Measurements from ENCODE around the gene S100A16. TPM values are rescaled to one million over a fixed set of nuclear protein-coding genes. Genes with fewer than 3 reads are reported as not detected.

Gene S100A16
- total and polyA plus RNA-seq, 12 donors = 28.8 to 176 (median 43.5) TPM

GRCh38 chr1:153624965-153625611 lies 12.2 kb upstream of the S100A16 start:
- no peak overlapping the region for H3K4me3 ChIP-seq
- 79 to 85% methylated on average over 10 of the region's 10 CpGs for WGBS, 2 donors
- peak overlapping the region in 1 of 10 donors; percentile 98 for H3K27ac ChIP-seq
- DNase-seq (no peak), ATAC-seq (no peak)
- no peaks in the 10 kb centered on the region for H3K9me3 ChIP-seq
- TF ChIP-seq CTCF (IDR thresholded peaks at IDR 0.05) = no peak
- H3K27me3 ChIP-seq = no peaks in the 10 kb centered on the region
- peaks cover 0 to 52% (median 2%) of the 10 kb centered on the region in 9 donors for H3K36me3 ChIP-seq
- peaks cover 19 to 59% (median 48%) of the 10 kb centered on the region in 9 donors for H3K4me1 ChIP-seq
- intact Hi-C loops (cut with DNase I) = loop anchor here in 1 of 10 donors (5.0 kb wide), 1 partner anchor 47 kb away; the partner anchor contains the start of gene ILF2

- Histone ChIP-seq H3K9me3 (no peaks in the 10 kb centered on the region), H3K27me3 (no peaks in the 10 kb centered on the region), H3K4me1 (peaks cover 19 to 49% (median 39%) of the 10 kb centered on the region in 9 donors), H3K4me3 (no peak overlapping the region), H3K36me3 (peaks cover 0 to 72% (median 13%) of the 10 kb centered on the region in 9 donors), H3K27ac (peak overlapping the region in 1 of 10 donors; percentile 11)
- TF ChIP-seq CTCF (IDR thresholded peaks at IDR 0.05) = no peak
- peak in 1 of 8 donors; percentile 32 for ATAC-seq
- 82 to 86% methylated on average over 7 of the region's 7 CpGs for WGBS, 2 donors
- no peak for DNase-seq
- intact Hi-C loops (cut with DNase I) = no loop called here
These were observed 10.2 kb upstream of the S100A16 start for GRCh38 chr1:153623101-153623500.

- H3K4me1 ChIP-seq = peaks cover 5 to 27% (median 24%) of the 10 kb centered on the region in 9 donors
- H3K27ac ChIP-seq = no peak overlapping the region
- intact Hi-C loops (cut with DNase I) = loop anchor here in 8 of 10 donors (2.0 to 10.0 kb wide), 5 partner anchors 42 to 107 kb away; partner anchors contain the start of gene S100A6 (in 1 of the 8)
- no peak overlapping the region for H3K4me3 ChIP-seq
- ATAC-seq (no peak), DNase-seq (no peak)
- no peaks in the 10 kb centered on the region for H3K9me3 ChIP-seq
- TF ChIP-seq CTCF (IDR thresholded peaks at IDR 0.05) = no peak
- peaks cover 0 to 61% (median 13%) of the 10 kb centered on the region in 9 donors for H3K36me3 ChIP-seq
- 97 to 99% methylated on average over 6 of the region's 6 CpGs for WGBS, 2 donors
- no peaks in the 10 kb centered on the region for H3K27me3 ChIP-seq
These were observed 6.2 kb upstream of the S100A16 start for GRCh38 chr1:153619171-153619570.

- TF ChIP-seq CTCF (IDR thresholded peaks at IDR 0.05) = peak in 8 of 9 donors; percentile 40 to 92 (median 66)
- Histone ChIP-seq H3K36me3 (peaks cover 0 to 46% (median 13%) of the 10 kb centered on the region in 9 donors), H3K9me3 (no peaks in the 10 kb centered on the region), H3K4me1 (peaks cover 5 to 30% (median 21%) of the 10 kb centered on the region in 9 donors), H3K4me3 (no peak overlapping the region), H3K27ac (peak overlapping the region in 6 of 10 donors; percentile 14 to 70 (median 59)), H3K27me3 (no peaks in the 10 kb centered on the region)
- peak; percentile 77 to 84 for DNase-seq
- WGBS, 2 donors = 54 to 55% methylated on average over 6 of the region's 6 CpGs
- intact Hi-C loops (cut with DNase I) = loop anchor here in 8 of 10 donors (1.0 to 10.0 kb wide), 6 partner anchors 40 to 105 kb away; partner anchors contain the start of gene S100A6 (in 1 of the 8)
- ATAC-seq = peak in 7 of 8 donors; percentile 37 to 87 (median 71)
These were observed 4.7 kb upstream of the S100A16 start for GRCh38 chr1:153617663-153618062.
